Neuronal stem cell (in vitro differentiated cells): ENCODE measurements around the gene PPM1E.

Experiments
- DNase-seq: peaks from one replicate; pipeline ENCODE4 v3.0.0-alpha.2; 2013; ENCODE audit warnings: low spot score
- H2AFZ ChIP-seq: one replicate; pipeline ENCODE4 v1.6.1; 2013; ENCODE audit warnings: mild to moderate bottlenecking, low read length, inconsistent platforms
- H2AK5ac ChIP-seq: 2 replicates; pipeline ENCODE4 v1.6.1; 2013; ENCODE audit warnings: low read depth, mild to moderate bottlenecking, inconsistent platforms, low read length, moderate library complexity, mixed read lengths
- H2BK120ac ChIP-seq: 2 replicates; pipeline ENCODE4 v1.6.1; 2013; ENCODE audit warnings: low read depth, mild to moderate bottlenecking, inconsistent platforms, low read length, moderate library complexity, mixed read lengths
- H2BK12ac ChIP-seq: one replicate; pipeline ENCODE4 v1.6.1; 2013; ENCODE audit warnings: low read length, inconsistent platforms
- H2BK15ac ChIP-seq: 2 replicates; pipeline ENCODE4 v1.6.1; 2013; ENCODE audit warnings: mild to moderate bottlenecking, low read length, inconsistent platforms, mixed read lengths
- H2BK5ac ChIP-seq: one replicate; pipeline ENCODE4 v1.6.1; 2013; ENCODE audit warnings: inconsistent platforms, mild to moderate bottlenecking, low read length, moderate library complexity
- H3K14ac ChIP-seq: one replicate; pipeline ENCODE4 v1.6.1; 2013; ENCODE audit warnings: low read length, inconsistent platforms
- H3K18ac ChIP-seq: 2 replicates; pipeline ENCODE4 v1.6.1; 2013; ENCODE audit warnings: low read length, inconsistent platforms
- H3K23ac ChIP-seq: 2 replicates; pipeline ENCODE4 v1.6.1; 2013; ENCODE audit warnings: low read depth, mild to moderate bottlenecking, mixed read lengths, low read length, inconsistent platforms; ENCODE audit not compliant: poor library complexity
- H3K27ac ChIP-seq: replicated peaks from 3 replicates; pipeline ENCODE4 v1.5.1; 2013; ENCODE audit warnings: low read length, inconsistent platforms
- H3K27me3 ChIP-seq, 3 experiments: 2 replicates each; pipeline ENCODE4 v1.6.1; 2013; ENCODE audit warnings: low read length in 3 of 3, mild to moderate bottlenecking in 2 of 3, inconsistent platforms in 1 of 3, low read depth in 1 of 3, mixed read lengths in 1 of 3, moderate library complexity in 1 of 3; ENCODE audit not compliant: control insufficient read depth in 3 of 3, insufficient read depth in 3 of 3
- H3K36me3 ChIP-seq, 2 donors: replicated peaks in 1 of 2; 2 replicates each; pipeline ENCODE4 v1.6.1; 2013; ENCODE audit warnings: low read length in 2 of 2; ENCODE audit not compliant: control insufficient read depth in 2 of 2, insufficient read depth in 2 of 2
- H3K4ac ChIP-seq: 2 replicates; pipeline ENCODE4 v1.6.1; 2013; ENCODE audit warnings: inconsistent platforms, mild to moderate bottlenecking, low read length, moderate library complexity
- H3K4me1 ChIP-seq, 2 donors: 1 replicate in 1 of 2; 2 replicates in 1 of 2; pipeline ENCODE4 v1.6.1; 2013; ENCODE audit warnings: low read length in 2 of 2, low read depth in 1 of 2; ENCODE audit not compliant: control insufficient read depth in 2 of 2, insufficient read depth in 1 of 2
- H3K4me2 ChIP-seq: one replicate; pipeline ENCODE4 v1.6.1; 2013; ENCODE audit warnings: mild to moderate bottlenecking, low read length, inconsistent platforms; ENCODE audit not compliant: insufficient read depth, poor library complexity, severe bottlenecking
- H3K4me3 ChIP-seq, 2 donors: 2 replicates each; pipeline ENCODE4 v1.5.1; 2013; ENCODE audit warnings: low read length in 2 of 2, mild to moderate bottlenecking in 2 of 2, inconsistent platforms in 1 of 2, moderate library complexity in 1 of 2
- H3K79me1 ChIP-seq: one replicate; pipeline ENCODE4 v1.6.1; 2013; ENCODE audit warnings: low read depth, mild to moderate bottlenecking, inconsistent platforms, low read length, moderate library complexity
- H3K9ac ChIP-seq: one replicate; pipeline ENCODE4 v1.6.1; 2013; ENCODE audit warnings: mild to moderate bottlenecking, low read depth, low read length, inconsistent platforms; ENCODE audit not compliant: poor library complexity
- H3K9me3 ChIP-seq, 2 donors: replicated peaks in 1 of 2; 2 replicates each; pipeline versions ENCODE3 to v1.6.1; 2013; ENCODE audit warnings: low read length in 2 of 2, mild to moderate bottlenecking in 2 of 2, inconsistent platforms in 1 of 2, low read depth in 1 of 2, mixed read lengths in 1 of 2, moderate library complexity in 1 of 2; ENCODE audit not compliant: control insufficient read depth in 2 of 2, insufficient read depth in 1 of 2
- H4K8ac ChIP-seq: one replicate; pipeline ENCODE4 v1.6.1; 2013; ENCODE audit warnings: low read depth, mild to moderate bottlenecking, inconsistent platforms, low read length, moderate library complexity
- H4K91ac ChIP-seq: one replicate; pipeline ENCODE4 v1.6.1; 2013; ENCODE audit warnings: low read length, low read depth, mild to moderate bottlenecking, inconsistent platforms; ENCODE audit not compliant: poor library complexity
- WGBS, 2 donors: extraction: QIAGEN DNeasy Blood & Tissue Kit; methylation state at CpG; one replicate each; pipeline ENCODE4 v1.1.7; 2013; ENCODE audit warnings: missing lambda C conversion rate in 2 of 2, mixed read lengths in 1 of 2; ENCODE audit not compliant: insufficient read length in 2 of 2, insufficient replicate concordance in 1 of 2; ENCODE audit errors: extremely low coverage in 2 of 2; 5-methylcytosine and 5-hydroxymethylcytosine counted together

PPM1E gene

DNA sequence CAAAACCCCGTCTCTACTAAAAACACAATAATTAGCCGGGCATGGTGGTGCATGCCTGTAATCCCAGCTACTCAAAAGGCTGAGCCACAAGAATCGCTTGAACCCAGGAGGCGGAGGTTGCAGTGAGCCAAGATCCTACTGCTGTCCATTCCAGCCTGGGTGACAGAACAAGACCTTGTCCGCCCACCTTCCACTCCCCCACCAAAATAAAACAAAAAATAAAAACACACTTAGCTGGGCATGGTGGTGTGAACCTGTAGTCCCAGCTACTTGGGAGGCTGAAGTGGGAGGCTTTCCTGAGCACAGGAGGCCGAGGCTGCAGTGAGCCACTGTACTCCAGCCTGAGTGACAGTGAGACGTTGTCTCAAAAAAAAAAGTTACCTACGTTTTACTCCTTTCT is 3.2 kb downstream of the PPM1E start:
- no peak overlapping the region for H4K91ac ChIP-seq
- no peak overlapping the region for H2BK120ac ChIP-seq
- H3K79me1 ChIP-seq: peaks cover 1% of the 10 kb centered on the region
- H2BK12ac ChIP-seq: no peak overlapping the region
- H3K9me3 ChIP-seq: no peaks in the 10 kb centered on the region
- H3K18ac ChIP-seq: no peak overlapping the region
- H2AK5ac ChIP-seq: no peak overlapping the region
- no peak overlapping the region for H2BK15ac ChIP-seq
- H3K27ac ChIP-seq: no peak overlapping the region
- H3K27me3 ChIP-seq: no peaks in the 10 kb centered on the region
- no peak overlapping the region for H3K14ac ChIP-seq
- peaks cover 0 to 2% of the 10 kb centered on the region in 2 donors for H3K4me1 ChIP-seq
- no peak overlapping the region for H3K4me2 ChIP-seq
- H3K4ac ChIP-seq: no peak overlapping the region
- no peak overlapping the region for H2AFZ ChIP-seq
- no peak overlapping the region for H4K8ac ChIP-seq
- no peak overlapping the region for H3K9ac ChIP-seq
- no peak overlapping the region for H2BK5ac ChIP-seq
- no peak overlapping the region for H3K4me3 ChIP-seq
- H3K23ac ChIP-seq: no peak overlapping the region
- peaks cover 0 to 7% of the 10 kb centered on the region in 2 donors for H3K36me3 ChIP-seq
- no peak for DNase-seq
- WGBS, 2 donors: no CpG with 5 or more reads among the region's 8 CpGs

DNA sequence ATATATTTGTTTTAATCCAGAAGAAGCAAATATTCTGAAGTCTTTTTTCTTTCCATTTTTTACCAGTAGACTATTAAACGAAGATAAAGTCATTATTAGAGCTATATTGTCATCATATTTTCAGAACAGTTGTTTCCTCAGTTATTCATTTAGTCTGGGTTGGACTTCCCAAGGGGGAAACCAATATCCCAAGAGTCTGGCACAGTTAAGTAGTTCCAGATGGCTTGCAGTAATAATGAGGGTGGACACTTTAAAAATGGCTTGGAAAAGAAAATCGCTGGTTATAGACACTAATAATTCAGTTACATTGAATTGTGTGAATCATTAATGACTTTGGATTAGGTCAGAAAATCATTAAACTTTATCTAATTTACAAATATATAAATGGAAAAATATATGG is 3.9 kb downstream of the PPM1E start:
- no peak overlapping the region for H3K9ac ChIP-seq

DNA sequence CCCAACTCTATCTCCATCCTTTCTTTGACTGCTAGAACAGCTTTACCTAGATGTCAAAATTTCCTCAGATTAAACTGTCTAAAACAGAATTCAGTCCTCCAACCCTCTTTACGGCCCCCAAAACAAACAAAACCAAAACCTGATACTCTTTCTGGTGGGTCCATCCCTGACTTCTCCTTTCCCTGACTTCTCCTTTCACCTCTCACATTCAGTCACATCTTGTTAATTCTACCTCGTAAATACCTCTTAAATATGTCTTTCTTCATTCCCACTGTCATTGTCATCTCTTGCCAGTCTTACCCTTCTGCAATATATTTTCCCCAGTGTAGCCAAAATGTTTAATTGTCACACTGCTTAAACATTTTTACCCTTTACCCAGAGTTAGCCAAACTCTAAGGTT is 4.6 kb downstream of the PPM1E start:
- Histone ChIP-seq H2AFZ (no peak overlapping the region), H3K4ac (no peak overlapping the region), H2BK5ac (no peak overlapping the region), H3K4me3 (no peak overlapping the region), H3K79me1 (peaks cover 3% of the 10 kb centered on the region), H3K9ac (no peak overlapping the region), H4K91ac (no peak overlapping the region), H3K14ac (no peak overlapping the region), H3K27me3 (no peaks in the 10 kb centered on the region), H3K27ac (no peak overlapping the region), H3K4me2 (no peak overlapping the region), H2BK15ac (no peak overlapping the region), H3K36me3 (peaks cover 0 to 7% of the 10 kb centered on the region in 2 donors), H2AK5ac (no peak overlapping the region), H4K8ac (no peak overlapping the region), H3K9me3 (no peaks in the 10 kb centered on the region), H2BK12ac (no peak overlapping the region), H2BK120ac (no peak overlapping the region), H3K4me1 (peaks cover 2 to 3% of the 10 kb centered on the region in 2 donors), H3K18ac (no peak overlapping the region), H3K23ac (no peak overlapping the region)
- DNase-seq: no peak
- 100% methylated on average over 1 of the region's 2 CpGs; no CpG with 5 or more reads in 1 of the 2 donors for WGBS, 2 donors

More for the DNA sequence above, 3.9 kb downstream of the PPM1E start:
- no peak overlapping the region for H4K91ac ChIP-seq
- no peak overlapping the region for H2BK12ac ChIP-seq
- no peak overlapping the region for H3K4ac ChIP-seq
- H2BK120ac ChIP-seq: no peak overlapping the region
- no peak overlapping the region for H3K23ac ChIP-seq
- DNase-seq: no peak
- H3K4me3 ChIP-seq: no peak overlapping the region
- no peak overlapping the region for H3K4me2 ChIP-seq
- H4K8ac ChIP-seq: no peak overlapping the region
- no peak overlapping the region for H2BK5ac ChIP-seq
- H3K79me1 ChIP-seq: peaks cover 3% of the 10 kb centered on the region
- H2AFZ ChIP-seq: no peak overlapping the region
- WGBS, 2 donors: no CpG with 5 or more reads among the region's 2 CpGs
- peaks cover 0 to 7% of the 10 kb centered on the region in 2 donors for H3K36me3 ChIP-seq
- no peak overlapping the region for H3K18ac ChIP-seq
- no peak overlapping the region for H3K27ac ChIP-seq
- H2AK5ac ChIP-seq: no peak overlapping the region
- H2BK15ac ChIP-seq: no peak overlapping the region
- H3K14ac ChIP-seq: no peak overlapping the region
- H3K27me3 ChIP-seq: no peaks in the 10 kb centered on the region
- peaks cover 2 to 3% of the 10 kb centered on the region in 2 donors for H3K4me1 ChIP-seq
- no peaks in the 10 kb centered on the region for H3K9me3 ChIP-seq

DNA sequence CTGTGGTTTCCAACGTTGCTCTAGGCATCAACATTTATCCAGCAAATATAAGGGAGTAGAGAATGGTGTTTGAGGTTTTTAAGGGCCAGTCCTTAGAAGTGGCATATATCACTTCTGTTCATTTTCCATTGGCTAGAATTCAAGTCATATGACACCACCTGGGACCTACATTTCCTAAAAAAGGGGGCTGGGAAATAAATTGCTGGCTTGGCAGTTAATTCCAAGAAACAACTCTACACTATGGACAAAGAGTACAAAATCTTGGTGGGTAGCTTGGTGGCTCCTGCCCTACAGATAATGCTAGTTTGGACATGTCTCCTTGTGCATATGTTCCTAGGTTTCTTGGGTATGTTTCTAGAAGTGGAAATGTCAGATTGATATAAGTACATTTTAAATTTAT is 7.6 kb downstream of the PPM1E start:
- no peak overlapping the region for H2BK15ac ChIP-seq
- peaks cover 0 to 7% of the 10 kb centered on the region in 2 donors for H3K36me3 ChIP-seq
- H2BK12ac ChIP-seq: no peak overlapping the region
- no peak overlapping the region for H3K27ac ChIP-seq
- H4K8ac ChIP-seq: no peak overlapping the region
- H3K4ac ChIP-seq: no peak overlapping the region
- H3K23ac ChIP-seq: no peak overlapping the region
- H3K27me3 ChIP-seq: no peaks in the 10 kb centered on the region
- H2AFZ ChIP-seq: no peak overlapping the region
- H3K4me1 ChIP-seq: peaks cover 2% of the 10 kb centered on the region in 2 donors
- H3K4me2 ChIP-seq: no peak overlapping the region
- no peak overlapping the region for H2AK5ac ChIP-seq
- no peak overlapping the region for H3K14ac ChIP-seq
- H2BK120ac ChIP-seq: no peak overlapping the region
- no peak overlapping the region for H3K4me3 ChIP-seq
- no peak overlapping the region for H2BK5ac ChIP-seq
- no peaks in the 10 kb centered on the region for H3K9me3 ChIP-seq
- H3K18ac ChIP-seq: no peak overlapping the region
- H3K79me1 ChIP-seq: peaks cover 3% of the 10 kb centered on the region
- no peak overlapping the region for H3K9ac ChIP-seq
- no peak overlapping the region for H4K91ac ChIP-seq
- no peak for DNase-seq
- no CpG with 5 or more reads among the region's 1 CpG for WGBS, 2 donors
